T-helper 2 cell (primary cell): ENCODE results near the gene CRISPLD2.
"Not testable (repeated sequence)": the region's sequence is repeated elsewhere in the genome, so short reads cannot be mapped to it uniquely, and the experiment has no call there.

Source experiments
- DNase-seq, 5 experiments: peaks; one replicate each; pipeline versions ENCODE4 v3.0.0 to v3.0.0-alpha.2; 2012 to 2022

The CRISPLD2 gene

DNA sequence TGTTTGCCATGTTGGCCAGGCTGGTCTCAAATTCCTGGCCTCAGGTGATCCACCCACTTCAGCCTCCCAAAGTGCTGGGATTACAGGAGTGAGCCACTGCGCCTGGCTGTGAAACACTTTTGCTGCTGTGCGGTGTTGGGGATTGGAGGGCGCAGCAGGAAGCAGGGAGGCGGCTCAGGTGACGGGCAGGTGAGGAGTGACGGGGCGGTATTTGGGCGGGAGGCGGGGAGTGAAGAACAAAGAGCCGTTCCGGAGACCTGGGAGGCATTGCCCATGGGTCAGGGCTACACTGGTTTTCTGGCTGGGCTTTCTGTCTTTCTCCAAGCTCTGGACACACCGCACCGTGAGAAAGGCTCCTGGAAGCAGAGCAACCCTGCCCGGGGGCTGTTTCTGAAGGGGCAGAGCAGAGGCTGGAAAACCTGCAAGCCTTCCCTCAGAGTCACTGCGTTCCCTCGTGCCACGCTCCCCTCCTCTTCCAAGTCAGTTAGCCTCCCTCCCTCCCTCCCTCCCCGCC is 22.1 kb downstream of the CRISPLD2 start:
- DNase-seq, result no peak

DNA sequence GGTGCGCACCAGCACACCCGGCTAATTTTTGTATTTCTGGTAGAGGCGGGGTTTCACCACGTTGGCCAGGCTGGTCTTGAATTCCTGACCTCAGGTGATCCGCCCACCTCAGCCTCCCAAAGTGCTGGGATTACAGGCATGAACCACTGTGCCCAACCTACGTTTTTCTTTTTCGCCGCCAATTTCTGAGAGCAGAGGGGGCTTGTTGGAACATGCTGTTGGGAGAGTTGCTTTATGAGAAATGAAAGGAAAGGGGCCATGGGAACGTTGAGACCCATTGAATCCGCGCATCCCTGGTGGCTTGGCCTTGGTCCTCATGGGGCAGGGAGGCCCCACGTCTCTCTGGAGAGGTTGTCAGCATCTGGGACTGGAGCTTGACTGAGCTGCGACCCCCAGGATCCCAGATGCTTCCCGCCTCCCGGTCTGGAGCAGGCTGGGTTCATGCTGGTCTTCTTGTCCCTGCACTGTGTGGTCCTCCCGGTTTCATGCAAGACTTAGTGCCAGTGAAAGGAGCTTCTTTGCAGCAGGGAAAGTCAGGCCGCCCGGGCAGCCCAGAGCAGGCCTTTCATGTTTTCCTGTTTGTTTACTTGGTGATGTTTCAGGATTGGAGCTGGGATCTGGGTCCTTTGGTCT is 22.8 kb downstream of the CRISPLD2 start:
- no peak for DNase-seq

DNA sequence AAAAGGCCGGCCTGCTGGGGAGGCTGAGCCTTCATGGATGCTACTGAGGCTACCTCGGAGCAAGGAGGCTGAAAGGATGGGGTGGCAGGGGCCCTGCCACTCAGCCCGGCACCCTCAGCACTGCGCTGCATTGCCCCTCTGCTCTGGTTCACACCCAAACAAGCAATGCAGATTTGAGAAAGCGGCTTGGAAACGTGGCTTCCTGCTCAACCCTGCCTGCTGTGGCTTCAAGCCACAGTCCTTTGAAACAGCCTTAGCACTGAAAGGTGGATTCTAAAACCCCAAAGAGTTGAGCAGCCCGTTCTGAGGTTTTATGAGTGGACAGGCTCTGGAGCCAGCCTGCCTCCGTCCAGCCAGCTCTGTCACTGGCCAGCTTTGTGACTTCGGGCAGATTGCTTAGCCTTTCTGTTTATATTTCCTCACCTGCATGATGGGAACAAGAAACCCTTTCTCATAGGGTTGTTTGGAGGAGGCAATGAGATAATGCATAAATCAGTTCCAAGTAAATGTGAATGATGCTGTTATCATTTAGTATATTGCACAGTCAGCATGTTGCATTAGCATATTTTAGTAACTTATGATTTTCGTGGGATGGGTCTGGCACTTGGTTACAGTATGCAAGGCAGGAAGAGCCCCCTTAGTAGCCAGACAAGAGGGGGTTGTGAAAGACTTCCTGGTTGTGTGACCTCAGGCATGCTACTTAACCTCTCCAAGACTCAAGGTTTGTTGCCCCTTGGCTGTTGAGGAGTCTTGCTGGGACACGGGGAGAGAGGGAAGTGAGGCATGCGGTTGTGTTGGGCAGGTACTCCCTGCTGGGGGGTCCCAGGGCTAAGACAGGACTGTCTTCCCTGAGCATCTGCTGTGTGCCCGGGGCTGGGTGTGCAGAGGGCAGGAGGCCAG is 23.6 kb downstream of the CRISPLD2 start:
- DNase-seq, result no peak

DNA sequence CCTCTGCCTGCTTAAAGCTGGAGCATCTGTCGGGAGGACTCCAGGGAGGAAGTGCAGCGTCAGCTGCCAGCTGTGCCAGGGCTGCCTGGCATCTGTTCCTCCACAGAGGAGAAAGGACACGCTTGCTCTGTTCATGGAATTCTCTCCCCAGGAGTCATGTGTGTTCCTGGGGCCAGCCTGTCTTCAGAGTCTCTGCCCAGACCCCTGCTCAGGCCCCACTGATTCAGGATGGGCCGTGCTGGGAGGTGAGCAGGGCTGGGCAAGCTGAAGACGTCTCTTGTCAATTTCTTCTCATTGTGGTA is 24.2 kb downstream of the CRISPLD2 start:
- no peak for DNase-seq

DNA sequence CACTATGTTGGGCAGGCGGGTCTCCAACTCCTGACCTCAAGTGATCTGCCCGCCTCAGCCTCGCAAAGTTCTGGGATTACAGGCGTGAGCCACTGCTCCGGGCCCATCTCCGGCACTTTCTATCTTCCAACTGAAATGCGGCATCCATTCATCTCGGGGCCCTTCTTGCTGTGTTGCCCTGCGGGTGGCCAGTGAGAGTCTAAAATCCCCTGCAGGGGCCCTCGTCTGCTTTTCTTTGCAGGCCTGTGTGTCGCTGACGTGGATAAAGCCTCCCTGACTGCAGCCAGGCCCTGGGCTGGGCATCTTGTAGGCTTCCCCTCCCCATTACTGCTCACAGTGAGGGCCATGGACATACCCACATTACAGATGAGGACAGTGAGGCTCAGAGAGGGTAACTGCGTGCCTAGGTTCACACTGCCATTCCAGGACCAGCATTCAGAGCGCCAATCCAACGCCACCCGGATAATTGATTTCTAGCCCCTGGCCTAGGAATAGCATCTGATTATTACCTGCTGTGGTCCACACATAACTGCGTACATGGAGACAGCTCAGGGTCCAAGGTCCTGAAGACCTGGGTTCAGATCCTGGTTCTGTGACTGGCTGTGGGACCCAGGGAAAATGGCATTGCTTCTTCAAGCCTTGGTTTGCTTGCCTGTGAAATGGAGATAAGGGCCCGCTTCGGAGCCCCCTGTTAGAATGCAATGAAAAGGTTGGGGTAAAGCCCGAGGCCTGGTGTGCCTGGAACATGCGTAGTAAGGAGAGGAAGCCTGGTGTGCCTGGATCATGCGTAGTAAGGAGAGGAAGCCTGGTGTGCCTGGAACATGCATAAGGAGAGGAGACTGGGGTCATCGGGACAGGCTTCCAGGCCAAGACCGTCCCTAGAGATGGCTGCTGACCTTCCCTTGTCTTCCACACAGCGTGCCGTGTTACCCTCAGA is 25.0 kb downstream of the CRISPLD2 start:
- no peak for DNase-seq

DNA sequence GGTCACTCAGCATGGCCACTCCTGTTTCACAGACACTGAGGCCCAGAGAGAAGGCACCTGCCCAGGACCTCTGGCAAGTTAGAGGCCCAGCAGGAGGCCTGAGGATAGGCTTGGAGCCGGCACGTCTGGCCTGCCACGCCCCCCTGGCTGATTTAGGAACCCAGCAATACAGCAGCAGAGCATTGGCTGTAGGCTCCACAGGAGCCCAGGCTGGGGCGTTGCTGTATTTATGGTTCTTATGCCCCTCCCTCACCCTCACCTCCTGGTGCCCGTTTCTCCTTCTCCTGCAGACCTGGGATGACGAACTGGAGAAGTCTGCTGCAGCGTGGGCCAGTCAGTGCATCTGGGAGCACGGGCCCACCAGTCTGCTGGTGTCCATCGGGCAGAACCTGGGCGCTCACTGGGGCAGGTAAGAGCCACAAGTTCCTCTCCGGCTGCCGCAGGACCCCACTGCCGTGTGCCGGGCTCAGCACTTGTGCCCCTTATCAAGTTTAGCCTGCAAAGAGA is 25.8 kb downstream of the CRISPLD2 start:
- DNase-seq, result no peak

DNA sequence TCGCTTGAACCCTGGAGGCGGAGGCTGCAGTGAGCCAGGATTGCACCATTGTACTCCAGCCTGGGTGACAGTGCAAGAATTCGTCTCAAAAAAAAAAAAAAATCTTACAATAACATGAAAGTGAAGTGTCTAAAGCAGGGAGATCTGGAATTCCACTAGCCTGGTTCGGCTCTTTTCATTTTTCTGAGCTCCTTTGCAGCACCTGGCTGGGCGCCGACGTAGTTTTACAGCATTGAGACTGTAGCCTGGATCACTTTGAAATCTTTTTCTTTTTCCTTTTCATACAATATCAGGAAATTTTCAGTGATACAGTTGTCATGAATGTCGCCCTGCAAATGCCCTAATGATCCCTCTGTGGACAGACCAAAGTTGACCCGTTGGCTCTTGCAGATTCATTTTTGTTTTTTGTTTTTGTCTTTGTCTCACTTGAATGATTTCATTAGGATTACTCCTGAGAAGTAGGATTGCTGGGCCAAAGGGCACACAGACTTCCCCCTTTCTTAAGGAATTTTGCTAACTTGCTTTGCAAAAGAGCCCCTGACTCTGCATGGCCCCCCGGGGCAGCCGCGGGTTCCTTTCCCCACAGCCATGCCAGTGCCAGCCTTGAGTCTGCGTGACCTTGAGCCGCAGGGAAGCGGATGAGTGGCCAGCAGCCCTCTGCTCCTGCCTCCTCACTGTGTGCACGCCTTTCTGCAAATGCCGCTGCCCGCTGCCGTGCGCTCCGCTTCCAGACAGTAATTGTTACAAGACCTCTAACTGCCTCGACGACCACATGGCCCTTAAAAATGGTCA is 28.0 kb downstream of the CRISPLD2 start:
- DNase-seq, result no peak

DNA sequence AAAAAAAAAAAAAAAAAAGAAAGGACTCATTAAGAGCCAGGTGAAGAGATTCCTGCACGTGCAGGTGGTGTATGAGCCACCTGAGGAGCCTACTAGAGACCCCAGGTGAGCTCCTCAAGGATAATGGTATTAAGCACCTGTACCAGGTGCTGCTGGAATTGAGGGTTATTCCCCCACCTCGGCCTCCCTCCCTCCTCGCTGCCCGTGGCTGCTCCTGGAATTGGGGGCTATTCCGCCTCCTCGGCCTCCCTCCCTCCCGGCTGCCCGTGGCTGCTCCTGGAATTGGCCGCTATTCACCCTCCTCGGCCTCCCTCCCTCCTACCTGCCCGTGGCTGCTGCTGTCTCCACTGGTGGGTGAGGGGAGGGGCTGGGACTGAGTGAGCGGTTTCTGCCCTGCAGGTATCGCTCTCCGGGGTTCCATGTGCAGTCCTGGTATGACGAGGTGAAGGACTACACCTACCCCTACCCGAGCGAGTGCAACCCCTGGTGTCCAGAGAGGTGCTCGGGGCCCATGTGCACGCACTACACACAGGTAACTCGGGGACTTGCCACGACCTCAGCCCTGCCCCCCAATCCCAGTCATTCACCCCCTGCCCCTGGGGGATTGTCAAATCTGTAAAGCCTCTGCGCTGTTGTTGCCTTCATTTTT is 29.3 kb downstream of the CRISPLD2 start:
- DNase-seq, result no peak

DNA sequence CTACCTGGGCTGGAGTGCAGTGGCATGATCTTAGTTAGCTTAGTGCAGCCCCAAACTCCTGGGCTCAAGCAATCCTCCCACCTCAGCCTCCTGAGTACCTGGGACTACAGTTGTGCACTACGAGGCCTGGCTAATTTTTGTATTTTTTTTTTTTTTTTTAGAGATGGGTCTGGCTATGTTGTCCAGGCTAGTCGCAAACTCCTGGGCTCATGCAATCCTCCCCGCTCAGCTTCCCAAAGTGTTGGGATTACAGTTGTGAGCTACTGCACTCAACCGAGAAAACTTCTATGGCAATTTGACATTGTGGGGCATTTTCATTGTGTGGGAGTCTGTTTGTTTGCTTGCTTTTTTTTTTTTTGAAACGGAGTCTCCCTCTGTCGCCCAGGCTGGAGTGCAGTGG is 30.0 kb downstream of the CRISPLD2 start:
- no peak for DNase-seq

DNA sequence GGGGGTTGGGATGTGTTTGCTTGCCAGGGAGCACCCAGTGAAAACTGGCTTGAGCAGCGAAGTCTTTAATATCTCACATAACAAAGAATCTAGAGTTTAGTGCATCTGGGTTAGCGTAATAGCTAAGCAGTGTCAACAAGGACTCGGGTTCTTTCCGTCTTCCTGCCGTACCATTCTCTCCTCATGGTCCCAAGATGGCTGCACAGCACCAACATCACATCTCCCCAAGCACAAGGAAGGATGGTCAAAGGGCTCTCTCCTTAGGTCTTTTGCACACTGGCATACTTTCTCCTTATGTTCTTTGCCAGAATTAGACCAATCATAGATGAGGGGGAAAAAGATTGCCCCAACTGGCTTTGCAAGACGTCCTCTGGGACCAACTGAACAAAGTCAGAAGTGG is 30.9 kb downstream of the CRISPLD2 start:
- no peak for DNase-seq

DNA sequence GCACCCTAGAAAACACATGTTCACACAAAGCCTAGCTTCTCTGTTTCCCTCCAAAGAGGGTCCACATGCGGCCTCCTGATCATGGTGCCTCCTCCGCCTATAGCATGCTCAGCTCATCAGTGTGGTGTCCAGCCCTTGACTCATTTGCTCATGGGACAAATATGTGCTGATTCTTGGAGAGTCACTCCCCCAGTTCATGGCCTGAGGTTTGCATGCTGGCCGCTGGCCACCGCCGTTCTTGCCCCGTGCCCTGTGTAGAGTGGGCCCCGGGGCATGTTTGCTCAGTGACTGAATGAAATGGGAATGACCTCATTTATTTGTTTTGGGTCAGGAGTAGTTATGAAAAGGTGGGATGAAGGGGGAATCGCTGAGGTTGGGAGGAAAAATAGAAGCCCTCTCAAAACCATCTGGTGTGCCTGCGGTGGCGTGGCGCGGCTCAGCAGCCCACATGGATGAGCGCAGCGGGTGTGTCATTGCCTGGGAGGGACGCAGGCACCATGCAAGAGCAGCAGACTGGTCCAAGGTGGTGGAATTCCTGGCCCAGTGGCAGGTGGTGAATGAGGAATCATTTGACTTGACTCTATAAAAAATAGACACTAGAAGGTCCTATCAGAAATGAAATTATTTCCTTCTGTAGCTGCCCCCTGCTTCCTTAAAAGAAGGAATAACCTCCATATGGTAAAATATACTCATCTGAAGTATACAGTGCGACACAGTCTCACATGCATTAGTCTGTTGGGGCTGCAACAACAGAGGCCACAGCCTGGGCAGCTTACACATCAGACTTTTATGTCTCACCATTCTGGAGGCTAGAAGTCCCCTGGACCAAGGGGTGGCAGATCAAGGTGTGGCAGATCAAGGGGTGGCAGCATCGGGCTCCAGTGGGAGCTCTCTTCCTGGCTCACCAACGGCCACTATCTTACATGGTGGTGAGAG is 31.7 kb downstream of the CRISPLD2 start:
- DNase-seq, result no peak

DNA sequence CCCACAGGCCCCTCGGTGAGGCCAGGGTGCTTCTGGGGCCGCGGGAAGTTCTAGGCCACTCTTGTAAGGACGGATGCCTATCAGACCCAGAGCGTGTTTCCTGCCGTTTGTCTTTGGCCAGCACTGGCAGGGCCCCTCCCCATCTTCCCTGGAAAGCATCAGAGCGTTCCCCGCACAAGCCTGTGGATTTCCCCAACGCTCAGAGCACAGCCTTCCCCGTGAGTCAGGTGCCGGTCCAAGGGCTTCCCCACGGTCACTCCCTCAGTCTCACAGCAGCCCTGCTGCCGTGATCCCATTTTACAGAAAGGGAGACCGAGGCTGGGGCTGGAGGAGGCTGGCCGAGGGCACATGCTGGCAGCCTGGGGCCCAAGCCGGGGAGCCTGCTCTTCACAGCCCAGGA is 33.7 kb downstream of the CRISPLD2 start:
- no peak for DNase-seq

DNA sequence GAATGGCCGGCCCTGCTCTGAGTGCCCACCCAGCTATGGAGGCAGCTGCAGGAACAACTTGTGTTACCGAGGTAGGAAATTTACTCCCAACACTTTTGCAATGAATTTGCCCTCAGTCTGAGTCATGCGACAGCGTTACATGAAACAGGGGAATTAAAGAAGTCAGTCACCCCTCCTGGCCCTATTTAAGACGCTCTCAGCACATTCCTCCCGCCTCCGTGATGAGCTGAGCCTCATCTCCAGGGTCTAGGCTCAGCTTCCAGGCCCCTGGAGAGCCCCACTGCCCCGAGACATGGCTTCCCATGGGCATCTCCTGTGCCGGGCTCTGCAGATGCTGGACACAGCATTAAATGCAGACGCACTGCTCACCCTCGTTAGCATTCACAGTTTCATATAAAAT is 35.0 kb downstream of the CRISPLD2 start:
- no peak for DNase-seq

DNA sequence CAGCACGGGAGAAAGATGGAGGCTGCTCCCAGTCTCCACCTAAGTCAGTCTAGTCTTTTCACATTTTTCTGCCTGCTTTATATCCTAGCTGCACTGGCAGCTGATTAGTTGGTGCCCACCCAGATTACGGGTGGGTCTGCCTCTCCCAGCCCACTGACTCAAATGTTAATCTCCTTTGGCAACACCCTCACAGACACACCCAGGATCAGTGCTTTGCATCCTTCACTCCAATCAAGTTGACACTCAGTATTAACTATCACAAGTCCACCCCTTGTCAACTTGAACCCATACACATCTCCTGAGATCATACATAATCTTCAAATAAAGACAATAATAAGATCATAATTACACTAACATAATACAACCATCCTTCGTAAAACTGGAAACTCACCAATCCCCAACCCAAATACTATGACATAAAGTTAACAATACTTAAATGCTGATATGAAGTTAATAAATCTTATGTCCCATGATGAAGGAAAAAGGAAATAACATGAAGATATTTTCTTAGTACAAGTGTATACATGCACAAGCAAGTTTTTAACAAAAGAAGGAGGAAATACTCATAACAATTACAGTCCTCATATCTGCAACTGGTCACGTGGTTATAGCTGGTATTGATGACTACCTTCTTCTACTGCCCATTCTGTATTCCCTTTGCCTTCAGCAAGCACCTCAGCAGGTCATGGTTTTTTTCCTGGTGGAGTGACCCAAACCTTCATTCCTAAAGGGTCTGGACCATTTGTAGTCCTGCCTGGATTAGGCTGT is 35.8 kb downstream of the CRISPLD2 start:
- DNase-seq, result not testable (repeated sequence)

DNA sequence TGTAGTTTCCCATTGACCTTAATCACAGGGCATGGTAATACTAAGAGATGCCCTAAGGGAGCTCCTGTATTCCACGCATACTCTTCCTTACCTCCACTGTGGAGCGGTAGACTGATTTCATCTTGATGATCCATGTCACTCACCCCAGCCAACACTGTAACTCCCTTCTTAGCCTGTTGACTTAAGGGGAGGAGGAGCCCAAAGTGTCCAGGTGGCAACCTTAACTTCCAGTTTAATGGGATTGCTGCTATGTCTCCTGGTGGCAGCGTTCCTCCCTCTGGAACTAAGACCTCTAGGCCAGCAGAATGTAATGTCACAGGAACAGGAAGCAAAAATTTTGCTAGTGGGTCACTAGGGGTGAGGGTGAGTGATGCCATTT is 36.4 kb downstream of the CRISPLD2 start:
- DNase-seq, result not testable (repeated sequence)

DNA sequence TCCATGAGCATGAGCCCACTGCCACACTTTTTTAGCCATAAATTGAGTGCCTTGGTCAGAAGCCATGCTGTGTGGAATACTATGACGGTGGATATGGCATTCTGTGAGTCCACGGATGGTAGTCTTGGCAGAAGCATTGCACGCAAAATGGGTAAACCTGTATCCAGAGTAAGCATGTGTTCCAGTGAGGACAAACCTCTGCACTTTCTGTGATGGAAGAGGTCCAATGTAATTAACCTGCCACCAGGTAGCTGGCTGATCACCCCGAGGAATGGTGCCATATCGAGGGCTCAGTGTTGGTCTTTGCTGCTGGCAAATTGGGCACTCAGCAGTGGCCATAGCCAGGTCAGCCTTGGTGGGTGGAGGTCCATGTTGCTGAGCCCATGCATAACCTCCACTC is 37.0 kb downstream of the CRISPLD2 start:
- DNase-seq, result not testable (repeated sequence)

DNA sequence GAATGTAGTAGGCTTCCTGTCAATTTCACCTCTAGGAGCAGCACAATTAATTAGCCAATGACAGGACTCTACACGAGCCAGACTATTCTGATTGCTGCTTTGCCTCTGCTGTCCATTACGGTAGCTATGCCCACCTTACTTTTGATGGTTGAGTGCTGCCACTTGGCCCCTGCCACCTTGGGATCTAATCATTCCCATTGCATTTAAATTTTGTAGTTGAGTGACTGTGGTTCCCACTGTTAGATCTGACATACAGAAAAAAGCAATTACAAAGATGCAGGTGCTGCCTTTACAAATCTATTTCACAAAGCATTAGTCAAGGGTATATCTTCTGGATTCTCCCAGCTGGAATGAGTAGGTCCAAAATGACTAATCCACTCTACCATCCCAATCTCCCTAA is 39.9 kb downstream of the CRISPLD2 start:
- DNase-seq, result no peak

DNA sequence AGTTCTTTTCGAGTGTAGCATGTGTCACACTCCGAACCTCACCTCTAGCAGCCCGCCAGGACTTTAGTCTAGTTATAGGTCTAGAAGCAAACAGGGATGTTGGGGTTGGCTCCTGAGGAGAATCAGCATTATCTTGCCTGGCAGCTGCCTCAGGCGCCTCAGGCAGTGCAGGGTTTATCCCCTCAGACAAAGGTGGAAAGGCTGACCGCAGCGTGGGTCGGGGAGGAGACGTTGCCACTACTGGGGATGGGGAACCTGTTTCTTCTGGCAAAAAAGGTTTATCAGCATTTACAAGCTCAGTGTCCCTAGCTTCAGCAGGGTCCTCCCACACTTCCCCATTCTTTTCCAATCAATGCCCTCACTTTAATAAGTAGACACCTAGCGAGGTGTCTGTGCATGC is 40.6 kb downstream of the CRISPLD2 start:
- no peak for DNase-seq

DNA sequence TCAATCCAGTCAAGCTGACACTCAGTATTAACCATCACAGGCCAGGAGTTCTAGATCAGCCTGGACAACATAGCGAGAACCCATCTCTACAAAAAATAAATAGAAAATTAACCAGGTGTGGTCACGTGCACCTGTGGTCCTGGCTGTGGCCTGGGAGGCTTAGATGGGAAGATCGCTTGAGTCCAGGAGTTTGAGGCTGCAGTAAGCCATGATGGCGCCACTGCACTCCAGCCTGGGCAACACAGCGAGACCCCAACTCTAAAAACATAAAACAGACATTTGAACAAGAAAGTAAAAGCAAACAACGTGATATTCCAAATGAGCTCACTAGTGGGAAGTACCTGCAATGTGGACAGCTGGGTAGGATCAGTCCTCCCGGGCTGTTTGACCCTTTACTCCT is 41.9 kb downstream of the CRISPLD2 start:
- no peak for DNase-seq
